ENCODE results near the gene PKN1. TPM values are rescaled to one million over a fixed set of nuclear protein-coding genes. Genes with fewer than 3 reads are reported as not detected.

PKN1 gene
- total RNA-seq, 1 donor from 2014 or later = 129 TPM

GRCh38 chr19:14471436-14472187 lies 38.5 kb downstream of the PKN1 start:
- Histone ChIP-seq H3K27ac (replicated peaks) (no peak overlapping the region), H3K9me3 (replicated peaks) (no peaks in the 10 kb centered on the region), H3K4me3 (peak overlapping the region; percentile 51), H3K27me3 (ENCODE audit: low read depth) (peaks cover 37% of the 10 kb centered on the region), H3K4me1 (peaks cover 39% of the 10 kb centered on the region), H3K36me3 (peaks cover 47% of the 10 kb centered on the region)
- no peak for TF ChIP-seq CTCF (IDR thresholded peaks at IDR 0.05; ENCODE audit: borderline replicate concordance)
- DNase-seq = no peak
- intact Hi-C loops (cut with micrococcal nuclease) = no loop called here

- H3K27me3 ChIP-seq (ENCODE audit: low read depth) = peaks cover 40% of the 10 kb centered on the region
- H3K27ac ChIP-seq (replicated peaks) = no peak overlapping the region
- peak; percentile 99 for TF ChIP-seq CTCF (IDR thresholded peaks at IDR 0.05; ENCODE audit: borderline replicate concordance)
- H3K36me3 ChIP-seq = peaks cover 41% of the 10 kb centered on the region
- H3K4me3 ChIP-seq = peak overlapping the region; percentile 51
- intact Hi-C loops (cut with micrococcal nuclease) = no loop called here
- DNase-seq = peak; percentile 68
- no peaks in the 10 kb centered on the region for H3K9me3 ChIP-seq (replicated peaks)
- peaks cover 46% of the 10 kb centered on the region for H3K4me1 ChIP-seq
These were observed 39.3 kb downstream of the PKN1 start for GRCh38 chr19:14472202-14472938.

- peaks cover 41% of the 10 kb centered on the region for H3K36me3 ChIP-seq
- peak overlapping the region; percentile 54 for H3K4me3 ChIP-seq
- DNase-seq = no peak
- intact Hi-C loops (cut with micrococcal nuclease) = no loop called here
- H3K27me3 ChIP-seq (ENCODE audit: low read depth) = peaks cover 45% of the 10 kb centered on the region
- no peaks in the 10 kb centered on the region for H3K9me3 ChIP-seq (replicated peaks)
- H3K27ac ChIP-seq (replicated peaks) = no peak overlapping the region
- TF ChIP-seq CTCF (IDR thresholded peaks at IDR 0.05; ENCODE audit: borderline replicate concordance) = no peak
- H3K4me1 ChIP-seq = peaks cover 55% of the 10 kb centered on the region
These were observed 40.2 kb downstream of the PKN1 start for GRCh38 chr19:14473073-14473977.

GRCh38 chr19:14473978-14474578 lies 41.0 kb downstream of the PKN1 start:
- intact Hi-C loops (cut with micrococcal nuclease) = no loop called here
- Histone ChIP-seq H3K36me3 (peaks cover 41% of the 10 kb centered on the region), H3K27ac (replicated peaks) (no peak overlapping the region), H3K4me1 (peaks cover 55% of the 10 kb centered on the region), H3K9me3 (replicated peaks) (no peaks in the 10 kb centered on the region), H3K4me3 (peak overlapping the region; percentile 54), H3K27me3 (ENCODE audit: low read depth) (peaks cover 45% of the 10 kb centered on the region)
- DNase-seq = no peak
- no peak for TF ChIP-seq CTCF (IDR thresholded peaks at IDR 0.05; ENCODE audit: borderline replicate concordance)

GRCh38 chr19:14474827-14475226 lies 41.7 kb downstream of the PKN1 start:
- Histone ChIP-seq H3K27me3 (ENCODE audit: low read depth) (peaks cover 45% of the 10 kb centered on the region), H3K4me1 (peaks cover 55% of the 10 kb centered on the region), H3K27ac (replicated peaks) (no peak overlapping the region), H3K9me3 (replicated peaks) (no peaks in the 10 kb centered on the region), H3K36me3 (peaks cover 40% of the 10 kb centered on the region), H3K4me3 (peak overlapping the region; percentile 17)
- intact Hi-C loops (cut with micrococcal nuclease) = no loop called here
- no peak for TF ChIP-seq CTCF (IDR thresholded peaks at IDR 0.05; ENCODE audit: borderline replicate concordance)
- no peak for DNase-seq
